ENCODE data around the gene RBFA. TPM values are rescaled to one million over a fixed set of nuclear protein-coding genes. Genes with fewer than 3 reads are reported as not detected.

RBFA gene
- total and polyA plus RNA-seq, 10 of the 15 experiments (the other 5 are each of a cell fraction or from before 2014, with no cell fraction given), result 7.2 to 56.0 (median 37.7) TPM

DNA sequence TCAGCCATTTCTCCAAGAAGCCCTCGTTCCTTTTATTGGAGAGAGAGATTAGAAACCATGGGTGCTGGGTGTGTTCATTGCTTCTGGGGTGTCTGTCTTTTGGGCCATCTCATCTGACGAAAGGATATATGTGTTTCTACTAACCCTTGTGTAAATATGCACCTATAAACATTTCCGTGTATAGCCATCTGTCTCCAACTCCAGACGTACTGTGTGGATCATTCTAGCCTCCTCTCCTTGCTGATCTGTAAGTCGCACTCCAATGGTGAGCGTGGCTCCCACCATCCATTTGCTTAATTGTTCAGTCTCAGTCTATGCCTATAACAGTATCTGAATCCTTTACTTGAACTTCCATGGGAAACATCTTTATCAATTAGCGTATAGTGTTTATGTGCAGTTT, 1.8 kb downstream of the RBFA start:
- in situ Hi-C loops (cut with MboI), result loop anchor here (5.0 kb wide), 1 partner anchor 354 kb away; no protein-coding TSS in a partner anchor
- DNase-seq (ENCODE audit: low read depth, low spot score), result no peak
- ATAC-seq, result no peak
- peak overlapping the region; percentile 79 for H3K4me3 ChIP-seq
- BruUV-seq (replicated peaks), result no TSS peak
- TF ChIP-seq YY1 (IDR thresholded peaks at IDR 0.05; ENCODE audit: low read depth, low read length) (no peak), RBBP5 (conservative IDR thresholded peaks at IDR 0.05) (no peak), YBX1 (IDR thresholded peaks at IDR 0.05) (no peak), KLF5 (IDR thresholded peaks at IDR 0.05; ENCODE audit: partially characterized antibody) (no peak), ZZZ3 (IDR thresholded peaks at IDR 0.05; ENCODE audit: control insufficient read depth, insufficient read length, low read depth) (no peak), ZNF207 (IDR thresholded peaks at IDR 0.05; ENCODE audit: borderline replicate concordance) (no peak), SMARCA5 (IDR thresholded peaks at IDR 0.05) (no peak), NFXL1 (IDR thresholded peaks at IDR 0.05; ENCODE audit: borderline replicate concordance) (no peak), ZNF274 (IDR thresholded peaks at IDR 0.05; ENCODE audit: insufficient read depth, insufficient read length) (no peak), SP1 (IDR thresholded peaks at IDR 0.05; ENCODE audit: low read depth, low read length) (no peak)
- TF ChIP-seq, protein P1, sequence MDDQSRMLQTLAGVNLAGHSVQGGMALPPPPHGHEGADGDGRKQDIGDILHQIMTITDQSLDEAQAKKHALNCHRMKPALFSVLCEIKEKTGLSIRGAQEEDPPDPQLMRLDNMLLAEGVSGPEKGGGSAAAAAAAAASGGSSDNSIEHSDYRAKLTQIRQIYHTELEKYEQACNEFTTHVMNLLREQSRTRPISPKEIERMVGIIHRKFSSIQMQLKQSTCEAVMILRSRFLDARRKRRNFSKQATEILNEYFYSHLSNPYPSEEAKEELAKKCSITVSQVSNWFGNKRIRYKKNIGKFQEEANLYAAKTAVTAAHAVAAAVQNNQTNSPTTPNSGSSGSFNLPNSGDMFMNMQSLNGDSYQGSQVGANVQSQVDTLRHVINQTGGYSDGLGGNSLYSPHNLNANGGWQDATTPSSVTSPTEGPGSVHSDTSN (IDR thresholded peaks at IDR 0.05; ENCODE audit: insufficient replicate concordance, low read depth, low read length), result no peak
- TF ChIP-seq, protein P2, sequence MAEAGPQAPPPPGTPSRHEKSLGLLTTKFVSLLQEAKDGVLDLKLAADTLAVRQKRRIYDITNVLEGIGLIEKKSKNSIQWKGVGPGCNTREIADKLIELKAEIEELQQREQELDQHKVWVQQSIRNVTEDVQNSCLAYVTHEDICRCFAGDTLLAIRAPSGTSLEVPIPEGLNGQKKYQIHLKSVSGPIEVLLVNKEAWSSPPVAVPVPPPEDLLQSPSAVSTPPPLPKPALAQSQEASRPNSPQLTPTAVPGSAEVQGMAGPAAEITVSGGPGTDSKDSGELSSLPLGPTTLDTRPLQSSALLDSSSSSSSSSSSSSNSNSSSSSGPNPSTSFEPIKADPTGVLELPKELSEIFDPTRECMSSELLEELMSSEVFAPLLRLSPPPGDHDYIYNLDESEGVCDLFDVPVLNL (IDR thresholded peaks at IDR 0.05; ENCODE audit: low read depth, low read length), result no peak
- TF ChIP-seq, protein P3, sequence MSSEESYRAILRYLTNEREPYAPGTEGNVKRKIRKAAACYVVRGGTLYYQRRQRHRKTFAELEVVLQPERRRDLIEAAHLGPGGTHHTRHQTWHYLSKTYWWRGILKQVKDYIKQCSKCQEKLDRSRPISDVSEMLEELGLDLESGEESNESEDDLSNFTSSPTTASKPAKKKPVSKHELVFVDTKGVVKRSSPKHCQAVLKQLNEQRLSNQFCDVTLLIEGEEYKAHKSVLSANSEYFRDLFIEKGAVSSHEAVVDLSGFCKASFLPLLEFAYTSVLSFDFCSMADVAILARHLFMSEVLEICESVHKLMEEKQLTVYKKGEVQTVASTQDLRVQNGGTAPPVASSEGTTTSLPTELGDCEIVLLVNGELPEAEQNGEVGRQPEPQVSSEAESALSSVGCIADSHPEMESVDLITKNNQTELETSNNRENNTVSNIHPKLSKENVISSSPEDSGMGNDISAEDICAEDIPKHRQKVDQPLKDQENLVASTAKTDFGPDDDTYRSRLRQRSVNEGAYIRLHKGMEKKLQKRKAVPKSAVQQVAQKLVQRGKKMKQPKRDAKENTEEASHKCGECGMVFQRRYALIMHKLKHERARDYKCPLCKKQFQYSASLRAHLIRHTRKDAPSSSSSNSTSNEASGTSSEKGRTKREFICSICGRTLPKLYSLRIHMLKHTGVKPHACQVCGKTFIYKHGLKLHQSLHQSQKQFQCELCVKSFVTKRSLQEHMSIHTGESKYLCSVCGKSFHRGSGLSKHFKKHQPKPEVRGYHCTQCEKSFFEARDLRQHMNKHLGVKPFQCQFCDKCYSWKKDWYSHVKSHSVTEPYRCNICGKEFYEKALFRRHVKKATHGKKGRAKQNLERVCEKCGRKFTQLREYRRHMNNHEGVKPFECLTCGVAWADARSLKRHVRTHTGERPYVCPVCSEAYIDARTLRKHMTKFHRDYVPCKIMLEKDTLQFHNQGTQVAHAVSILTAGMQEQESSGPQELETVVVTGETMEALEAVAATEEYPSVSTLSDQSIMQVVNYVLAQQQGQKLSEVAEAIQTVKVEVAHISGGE (CRISPR knock-in tag; IDR thresholded peaks at IDR 0.05), result no peak
- H3K4me2 ChIP-seq (ENCODE audit: control insufficient read depth, insufficient read depth), result peak overlapping the region; percentile 66
- no peak overlapping the region for H2AFZ ChIP-seq (ENCODE audit: control insufficient read depth, low read depth, low read length)
- CTCF ChIA-PET, result interaction anchor here (1.7 kb wide), 1 partner anchor 69 kb away, joined by 4 read pairs; no protein-coding TSS in a partner anchor
- no peak overlapping the region; the same call in 1 of the 2 replicates for H3K9ac ChIP-seq (ENCODE audit: control insufficient read depth, insufficient read depth, low read length)
- no peak overlapping the region for H3K27ac ChIP-seq (ENCODE audit: control insufficient read depth, insufficient read depth)
- SMC1A ChIA-PET (ENCODE audit: uncharacterized antibody, unreplicated experiment), result interaction anchor here (1.0 to 2.0 kb wide), 4 partner anchors 10 to 76 kb away, joined by 3 to 9 read pairs (median 3); no protein-coding TSS in a partner anchor
- POLR2A ChIA-PET, result no interaction called here
- H3K9me3 ChIP-seq (replicated peaks; ENCODE audit: control insufficient read depth, insufficient read depth, low read length), result no peaks in the 10 kb centered on the region
- H3K4me1 ChIP-seq (ENCODE audit: control insufficient read depth, insufficient read depth, low read length), result peaks cover 3% of the 10 kb centered on the region; the same call in 1 of the 2 replicates
- peaks cover 0 to 3% of the 10 kb centered on the region in 2 experiments; a peak in 1 of 4 replicates for H3K36me3 ChIP-seq (ENCODE audit: control insufficient read depth in 2 of 2, insufficient read depth in 2 of 2, low read length in 1 of 2)
- intact Hi-C loops (cut with micrococcal nuclease; ENCODE audit: unreplicated experiment), result no loop called here
- H3K79me2 ChIP-seq (ENCODE audit: control insufficient read depth, insufficient read depth, low read length), result peaks cover 16% of the 10 kb centered on the region
- RAD21 ChIA-PET (ENCODE audit: unreplicated experiment), result no interaction called here
- 91% methylated on average over 7 of the region's 7 CpGs for WGBS (ENCODE audit: insufficient coverage, insufficient replicate concordance, low lambda C conversion rate, missing lambda C conversion rate)
- H4K20me1 ChIP-seq (ENCODE audit: control insufficient read depth, insufficient read depth), result no peaks in the 10 kb centered on the region
- FAIRE-seq, result no peak
- H3K27me3 ChIP-seq (replicated peaks in 1 of 2; ENCODE audit: control insufficient read depth in 2 of 2, insufficient read depth in 2 of 2, low read length in 1 of 2), result no peaks in the 10 kb centered on the region

All from GM12878 (cell line).